ENCODE results near the gene PHEX.

Gene PHEX

GRCh38 chrX:22105231-22105630 is 73.1 kb downstream of the PHEX start:
- no peak for DNase-seq (ENCODE audit: low read depth, low spot score)

- no peak for DNase-seq (ENCODE audit: low read depth, low spot score)
Observed at GRCh38 chrX:22105971-22106370, 73.8 kb downstream of the PHEX start.

GRCh38 chrX:22109442-22109841 is 77.3 kb downstream of the PHEX start:
- peak; percentile 44 for DNase-seq (ENCODE audit: low read depth, low spot score)

GRCh38 chrX:22110729-22111494 is 78.8 kb downstream of the PHEX start:
- DNase-seq (ENCODE audit: low read depth, low spot score): no peak

- DNase-seq (ENCODE audit: low read depth, low spot score): no peak
Observed at GRCh38 chrX:22116605-22117546, 84.8 kb downstream of the PHEX start.

- no peak for DNase-seq (ENCODE audit: low read depth, low spot score)
Observed at GRCh38 chrX:22117633-22118032, 85.5 kb downstream of the PHEX start.

GRCh38 chrX:22118161-22118830 is 86.2 kb downstream of the PHEX start:
- DNase-seq (ENCODE audit: low read depth, low spot score): peak; percentile 22

- no peak for DNase-seq (ENCODE audit: low read depth, low spot score)
Observed at GRCh38 chrX:22121161-22121560, 89.0 kb downstream of the PHEX start.

- DNase-seq (ENCODE audit: low read depth, low spot score): peak; percentile 80
Observed at GRCh38 chrX:22122510-22122909, 90.4 kb downstream of the PHEX start.

- DNase-seq (ENCODE audit: low read depth, low spot score): peak; percentile 30
Observed at GRCh38 chrX:22124098-22124497, 92.0 kb downstream of the PHEX start.

- DNase-seq (ENCODE audit: low read depth, low spot score): no peak
Observed at GRCh38 chrX:22125481-22125880, 93.4 kb downstream of the PHEX start.

- peak; percentile 16 for DNase-seq (ENCODE audit: low read depth, low spot score)
Observed at GRCh38 chrX:22126327-22126726, 94.2 kb downstream of the PHEX start.

- DNase-seq (ENCODE audit: low read depth, low spot score): no peak
Observed at GRCh38 chrX:22128961-22129360, 96.8 kb downstream of the PHEX start.

- DNase-seq (ENCODE audit: low read depth, low spot score): peak; percentile 69
Observed at GRCh38 chrX:22134681-22135080, 102.6 kb downstream of the PHEX start.

GRCh38 chrX:22135171-22135711 is 103.1 kb downstream of the PHEX start:
- peak; percentile 43 for DNase-seq (ENCODE audit: low read depth, low spot score)

GRCh38 chrX:22135994-22136684 is 104.0 kb downstream of the PHEX start:
- peak; percentile 81 for DNase-seq (ENCODE audit: low read depth, low spot score)

- DNase-seq (ENCODE audit: low read depth, low spot score): no peak
Observed at GRCh38 chrX:22136711-22137110, 104.6 kb downstream of the PHEX start.

GRCh38 chrX:22139822-22140221 is 107.7 kb downstream of the PHEX start:
- no peak for DNase-seq (ENCODE audit: low read depth, low spot score)

- no peak for DNase-seq (ENCODE audit: low read depth, low spot score)
Observed at GRCh38 chrX:22141047-22141730, 109.1 kb downstream of the PHEX start.

GRCh38 chrX:22147214-22147613 is 115.1 kb downstream of the PHEX start:
- DNase-seq (ENCODE audit: low read depth, low spot score): no peak

GRCh38 chrX:22147942-22148341 is 115.8 kb downstream of the PHEX start:
- no peak for DNase-seq (ENCODE audit: low read depth, low spot score)

Measured in astrocyte of the hippocampus (primary cell).